Stimulated activated CD8-positive, alpha-beta memory T cell treated with anti-CD3 and anti-CD28 coated beads, Interleukin-2, amount 100 ng/mL, for 1 hour (primary cell): ENCODE measurements around the gene CTSK.
"Not testable (repeated sequence)": the region's sequence is repeated elsewhere in the genome, so short reads cannot be mapped to it uniquely, and the experiment has no call there.

Source experiments
- DNase-seq, 2 donors: peaks; one replicate each; pipeline ENCODE4 v3.0.0-alpha.2; 2020; ENCODE audit warnings: low read depth in 2 of 2

Gene CTSK

GRCh38 chr1:150805899-150806298 lies 2.2 kb downstream of the CTSK start:
- DNase-seq: no peak

GRCh38 chr1:150804671-150805070 lies 3.4 kb downstream of the CTSK start:
- DNase-seq: no peak

GRCh38 chr1:150799089-150799488 lies 9.0 kb downstream of the CTSK start:
- DNase-seq: no peak

- no peak for DNase-seq
These were observed 9.5 kb downstream of the CTSK start for GRCh38 chr1:150798525-150798924.

GRCh38 chr1:150796374-150796773 lies 11.7 kb downstream of the CTSK start:
- no peak for DNase-seq

- DNase-seq: not testable (repeated sequence)
These were observed 14.3 kb downstream of the CTSK start for GRCh38 chr1:150793778-150794177.

GRCh38 chr1:150793221-150793620 lies 14.8 kb downstream of the CTSK start:
- DNase-seq: no peak

- no peak for DNase-seq
These were observed 16.5 kb downstream of the CTSK start for GRCh38 chr1:150791585-150791984.

GRCh38 chr1:150789396-150789795 lies 18.7 kb downstream of the CTSK start:
- no peak for DNase-seq

GRCh38 chr1:150788946-150789345 lies 19.1 kb downstream of the CTSK start:
- DNase-seq: no peak

GRCh38 chr1:150787455-150787854 lies 20.6 kb downstream of the CTSK start:
- DNase-seq: no peak

- no peak for DNase-seq
These were observed 27.6 kb downstream of the CTSK start for GRCh38 chr1:150780510-150780909.

GRCh38 chr1:150778409-150778808 lies 29.7 kb downstream of the CTSK start:
- no peak for DNase-seq

GRCh38 chr1:150777544-150777943 lies 30.5 kb downstream of the CTSK start:
- no peak for DNase-seq

- DNase-seq: not testable (repeated sequence)
These were observed 32.0 kb downstream of the CTSK start for GRCh38 chr1:150775931-150776505.

- no peak for DNase-seq
These were observed 32.8 kb downstream of the CTSK start for GRCh38 chr1:150775276-150775675.

GRCh38 chr1:150772326-150772725 lies 35.7 kb downstream of the CTSK start:
- DNase-seq: no peak

GRCh38 chr1:150767704-150768103 lies 40.4 kb downstream of the CTSK start:
- DNase-seq: not testable (repeated sequence)

- DNase-seq: not testable (repeated sequence)
These were observed 42.1 kb downstream of the CTSK start for GRCh38 chr1:150765977-150766301.

- DNase-seq: no peak
These were observed 42.6 kb downstream of the CTSK start, which contains the start of gene CTSS for GRCh38 chr1:150765296-150765976. CTSS (minus strand) TSS chr1:150765778; CDS start chr1:150764763, 1,015 bp downstream.

GRCh38 chr1:150764617-150765101 lies 43.4 kb downstream of the CTSK start:
- no peak for DNase-seq

- no peak for DNase-seq
These were observed 45.0 kb downstream of the CTSK start for GRCh38 chr1:150763018-150763417.

GRCh38 chr1:150762552-150762951 lies 45.5 kb downstream of the CTSK start:
- no peak for DNase-seq

GRCh38 chr1:150761801-150762200 lies 46.3 kb downstream of the CTSK start:
- no peak for DNase-seq
